Raji (cell line): ENCODE results near the gene RPF1.

Experiments
- POLR2A ChIP-seq: IDR thresholded peaks from 2 replicates; pipeline ENCODE4 v1.6.1; 2011; ENCODE audit warnings: low read depth, low read length, control low read depth; ENCODE audit not compliant: insufficient read depth

The RPF1 gene

GRCh38 chr1:84481317-84481716 is 2.3 kb downstream of the RPF1 start:
- TF ChIP-seq POLR2A = no peak

GRCh38 chr1:84488107-84488506 is 9.0 kb downstream of the RPF1 start:
- no peak for TF ChIP-seq POLR2A

GRCh38 chr1:84489766-84490165 is 10.7 kb downstream of the RPF1 start:
- TF ChIP-seq POLR2A = no peak

GRCh38 chr1:84492726-84493125 is 13.7 kb downstream of the RPF1 start:
- no peak for TF ChIP-seq POLR2A

- no peak for TF ChIP-seq POLR2A
Observed at GRCh38 chr1:84493747-84494146, 14.7 kb downstream of the RPF1 start.

- TF ChIP-seq POLR2A = no peak
Observed at GRCh38 chr1:84496498-84496897, 17.4 kb downstream of the RPF1 start.

- no peak for TF ChIP-seq POLR2A
Observed at GRCh38 chr1:84497631-84498275, 18.7 kb downstream of the RPF1 start.

- no peak for TF ChIP-seq POLR2A
Observed at GRCh38 chr1:84502927-84503326, 23.9 kb downstream of the RPF1 start.

- no peak for TF ChIP-seq POLR2A
Observed at GRCh38 chr1:84504580-84505492, 25.8 kb downstream of the RPF1 start.

- peak; percentile 3; the same call in 1 of the 2 replicates for TF ChIP-seq POLR2A
Observed at GRCh38 chr1:84505493-84506001, 26.5 kb downstream of the RPF1 start.

GRCh38 chr1:84506002-84506728 is 27.1 kb downstream of the RPF1 start, which contains the start of the genes GNG5 and SPATA1:
Gene GNG5, minus strand, starts transcription at chr1:84506581. Its CDS starts 490 bp downstream, at chr1:84506091.
Gene SPATA1, plus strand, starts transcription at chr1:84506386. Its CDS starts 9,974 bp downstream, at chr1:84516360.
- TF ChIP-seq POLR2A = peak; percentile 31; the same call in 1 of the 2 replicates

- TF ChIP-seq POLR2A = no peak
Observed at GRCh38 chr1:84506729-84507453, 27.8 kb downstream of the RPF1 start.

- no peak for TF ChIP-seq POLR2A
Observed at GRCh38 chr1:84508510-84508909, 29.4 kb downstream of the RPF1 start.

GRCh38 chr1:84509029-84509428 is 30.0 kb downstream of the RPF1 start:
- TF ChIP-seq POLR2A = no peak

GRCh38 chr1:84510165-84510564 is 31.1 kb downstream of the RPF1 start:
- TF ChIP-seq POLR2A = no peak

GRCh38 chr1:84510668-84511067 is 31.6 kb downstream of the RPF1 start:
- TF ChIP-seq POLR2A = no peak
